HFF-Myc (cell line): ENCODE results near the gene MAML2.

Experiments used
- DNase-seq: peaks from one replicate; pipeline ENCODE4 v3.0.0-alpha.2; 2011; ENCODE audit warnings: low read depth; ENCODE audit errors: extremely low read depth
- H3K4me3 ChIP-seq: replicated peaks from 2 replicates; pipeline ENCODE4 v1.5.1; 2011; ENCODE audit warnings: low read depth, mild to moderate bottlenecking, control low read depth, low read length
- CTCF ChIP-seq: IDR thresholded peaks from 2 replicates; pipeline ENCODE4 v1.5.1; 2012; ENCODE audit warnings: mild to moderate bottlenecking, low read depth, low read length, control low read depth; ENCODE audit errors: missing control alignments

MAML2 gene

GRCh38 chr11:96044747-96045146 is 298.2 kb downstream of the MAML2 start:
- no peak overlapping the region for H3K4me3 ChIP-seq
- TF ChIP-seq CTCF, result no peak
- no peak for DNase-seq

- DNase-seq, result no peak
- no peak for TF ChIP-seq CTCF
- no peak overlapping the region for H3K4me3 ChIP-seq
These were observed 298.7 kb downstream of the MAML2 start for GRCh38 chr11:96044311-96044710.

- DNase-seq, result no peak
- TF ChIP-seq CTCF, result no peak
- no peak overlapping the region for H3K4me3 ChIP-seq
These were observed 299.7 kb downstream of the MAML2 start for GRCh38 chr11:96043291-96043690.

- no peak for TF ChIP-seq CTCF
- DNase-seq, result no peak
- H3K4me3 ChIP-seq, result no peak overlapping the region
These were observed 304.9 kb downstream of the MAML2 start for GRCh38 chr11:96038046-96038445.

- H3K4me3 ChIP-seq, result no peak overlapping the region
- DNase-seq, result no peak
- no peak for TF ChIP-seq CTCF
These were observed 305.5 kb downstream of the MAML2 start for GRCh38 chr11:96037405-96037949.

- no peak for DNase-seq
- TF ChIP-seq CTCF, result no peak
- H3K4me3 ChIP-seq, result no peak overlapping the region
These were observed 306.1 kb downstream of the MAML2 start for GRCh38 chr11:96036863-96037262.

- no peak for DNase-seq
- no peak for TF ChIP-seq CTCF
- H3K4me3 ChIP-seq, result no peak overlapping the region
These were observed 307.3 kb downstream of the MAML2 start for GRCh38 chr11:96035740-96036078.
